ENCODE measurements around the gene TXNL1.

GRCh38 chr18:56556907-56557306 is 81.5 kb downstream of the TXNL1 start:
- TF ChIP-seq CTCF (conservative IDR thresholded peaks at IDR 0.05 in 1 of 2, IDR thresholded peaks at IDR 0.05 in 1 of 2; ENCODE audit: low read depth in 1 of 2, low read length in 2 of 2) = no peak
- no peak for TF ChIP-seq EZH2 (IDR thresholded peaks at IDR 0.05; ENCODE audit: low read length, missing control alignments)

All from fibroblast of lung (primary cell).